GM12878 (cell line): ENCODE data around the gene PMP22. TPM values are rescaled to one million over a fixed set of nuclear protein-coding genes. Genes with fewer than 3 reads are reported as not detected.

Experiments used
- ATAC-seq: fragments of 200-7000 bp; cut with Tn5 transposase; 3 replicates; pipeline ENCODE4 v1.9.1; 2020; ENCODE audit warnings: mild to moderate bottlenecking, moderate library complexity
- BruUV-seq: library from RNA; stranded (reverse); fragments of 400-500 nt; replicated peaks from 2 replicates; lab custom pipeline; 2021; lab: Mats Ljungman, UMichigan
- CTCF ChIA-PET: fragments of 300-600 bp; sonication (Branson Sonifier 250); formaldehyde crosslinking; extraction: SDS; loops from one replicate; lab custom pipeline; 2021; ENCODE audit warnings: inconsistent platforms; lab: Yijun Ruan, JAX
- POLR2A ChIA-PET: fragments of 350-600 bp; formaldehyde crosslinking; extraction: SDS; loops from one replicate; lab custom pipeline; 2021; ENCODE audit warnings: inconsistent platforms; lab: Charles Lee
- RAD21 ChIA-PET: fragments of 300-600 bp; sonication (Branson Sonifier 250); formaldehyde crosslinking; loops from one replicate; lab custom pipeline; 2023; ENCODE audit warnings: antibody characterized with exemption; ENCODE audit not compliant: unreplicated experiment; lab: Charles Lee
- SMC1A ChIA-PET: fragments of 300-600 bp; sonication (Branson Sonifier 250); formaldehyde crosslinking; loops from one replicate; lab custom pipeline; 2023; ENCODE audit not compliant: unreplicated experiment, uncharacterized antibody; lab: Charles Lee
- DNase-seq: peaks from one replicate; pipeline ENCODE4 v3.0.0-alpha.2; 2011; ENCODE audit warnings: low read depth, low spot score
- FAIRE-seq: peaks from 3 replicates; lab custom pipeline; 2011; peaks lifted over from hg19 to GRCh38; lab: Jason Lieb, UNC
- H2AFZ ChIP-seq: 2 replicates; pipeline ENCODE4 v1.6.0; 2011; ENCODE audit warnings: low read depth, low read length, control low read depth; ENCODE audit not compliant: control insufficient read depth
- H3K27ac ChIP-seq: 2 replicates; pipeline ENCODE4 v1.5.1; 2011; ENCODE audit warnings: control low read depth; ENCODE audit not compliant: control insufficient read depth, insufficient read depth
- H3K27me3 ChIP-seq, 2 experiments: replicated peaks in 1 of 2; 2 replicates each; pipeline versions ENCODE4 v1.6.0 to v1.6.1; 2011; ENCODE audit warnings: low read length in 1 of 2; ENCODE audit not compliant: control insufficient read depth in 2 of 2, insufficient read depth in 2 of 2
- H3K36me3 ChIP-seq, 2 experiments: 2 replicates each; pipeline ENCODE4 v1.5.1; 2011; ENCODE audit warnings: low read length in 1 of 2; ENCODE audit not compliant: control insufficient read depth in 2 of 2, insufficient read depth in 2 of 2
- H3K4me1 ChIP-seq: 2 replicates; pipeline ENCODE4 v1.6.1; 2011; ENCODE audit warnings: mild to moderate bottlenecking, low read length, moderate library complexity, mixed read lengths; ENCODE audit not compliant: control insufficient read depth, insufficient read depth
- H3K4me2 ChIP-seq: 2 replicates; pipeline ENCODE4 v1.6.0; 2011; ENCODE audit warnings: control low read depth; ENCODE audit not compliant: control insufficient read depth, insufficient read depth
- H3K4me3 ChIP-seq: fragments of 200-600 bp; sonication (generic); 2 replicates; pipeline ENCODE4 v1.5.1; 2016
- H3K79me2 ChIP-seq: 2 replicates; pipeline ENCODE4 v1.6.0; 2011; ENCODE audit warnings: low read length; ENCODE audit not compliant: control insufficient read depth, insufficient read depth
- H3K9ac ChIP-seq: 2 replicates; pipeline ENCODE4 v1.8.0; 2011; ENCODE audit warnings: low read length, control low read depth, mixed read lengths; ENCODE audit not compliant: control insufficient read depth, insufficient read depth
- H3K9me3 ChIP-seq: replicated peaks from 3 replicates; pipeline ENCODE4 v1.5.1; 2011; ENCODE audit warnings: mild to moderate bottlenecking, low read length; ENCODE audit not compliant: control insufficient read depth, insufficient read depth
- H4K20me1 ChIP-seq: 2 replicates; pipeline ENCODE4 v1.6.0; 2011; ENCODE audit not compliant: control insufficient read depth, insufficient read depth
- CREB1 ChIP-seq: IDR thresholded peaks from 2 replicates; pipeline ENCODE4 v1.6.1; 2012; ENCODE audit warnings: low read depth, mild to moderate bottlenecking, inconsistent platforms
- IRF5 ChIP-seq: fragments of 450-650 bp; IDR thresholded peaks from 2 replicates; pipeline ENCODE4 v1.6.1; 2017; ENCODE audit warnings: borderline replicate concordance
- REST ChIP-seq: IDR thresholded peaks from 2 replicates; pipeline ENCODE4 v1.6.1; 2012; ENCODE audit warnings: mild to moderate bottlenecking, low read depth, low read length
- ZBTB11 ChIP-seq: fragments of 450-650 bp; formaldehyde crosslinking; IDR thresholded peaks from 2 replicates; pipeline ENCODE4 v1.5.0; 2022; ENCODE audit warnings: mild to moderate bottlenecking, missing genetic modification characterization
- WGBS: methylation state at CpG from one replicate; pipeline ENCODE4 v1.1.6; 2016; ENCODE audit warnings: low lambda C conversion rate; ENCODE audit not compliant: insufficient replicate concordance, insufficient coverage; ENCODE audit errors: missing lambda C conversion rate; 5-methylcytosine and 5-hydroxymethylcytosine counted together
- in situ Hi-C: fragments of 300-500 bp; cut with MboI; formaldehyde crosslinking; loops from 9 replicates; pipeline ENCODE4 v1.14.3; 2018; ENCODE audit warnings: mixed read lengths
- intact Hi-C: fragments of 100-400 bp; cut with micrococcal nuclease; formaldehyde crosslinking; loops from one replicate; pipeline ENCODE4 v1.14.2; 2022; ENCODE audit not compliant: unreplicated experiment
- polyA plus RNA-seq, 11 experiments: library from polyadenylated mRNA; depleted of rRNA in 4 of 11; unstranded in 6 of 11; stranded (reverse) in 5 of 11; fragments of >200 nt; fragmentation: Nextera tagmentation in 4 of 11; fragmentation: Illumina TruSeq in 1 of 11; extraction: Ambion mirVana in 4 of 11; extraction: Trizol in 1 of 11; gene quantifications; 1 replicate in 1 of 11; 2 replicates in 10 of 11; pipeline versions ENCODE4 v1.2.1 to v1.2.3, GENCODE V29; 2011 to 2016; ENCODE audit warnings: inconsistent platforms in 2 of 11, missing spikeins in 2 of 11, low read depth in 1 of 11
- total RNA-seq, 4 experiments: library from RNA; depleted of rRNA in 3 of 4; stranded (reverse); fragments of >200 nt in 3 of 4; fragmentation: Illumina TruSeq in 1 of 4; extraction: Trizol in 1 of 4; gene quantifications; 2 replicates each; pipeline versions ENCODE4 v1.2.1 to v1.2.3, GENCODE V29; 2013 to 2021

PMP22 gene
- total and polyA plus RNA-seq, 10 of the 15 experiments (the other 5 are each of a cell fraction or from before 2014, with no cell fraction given), result 0.59 TPM; not detected in 9

- Histone ChIP-seq H3K27ac (no peak overlapping the region), H3K9ac (no peak overlapping the region), H2AFZ (no peak overlapping the region), H4K20me1 (no peaks in the 10 kb centered on the region), H3K4me3 (no peak overlapping the region), H3K36me3 (no peaks in the 10 kb centered on the region), H3K9me3 (no peaks in the 10 kb centered on the region; the same call in 2 of the 3 replicates), H3K27me3 (no peaks in the 10 kb centered on the region), H3K79me2 (no peaks in the 10 kb centered on the region), H3K4me1 (no peaks in the 10 kb centered on the region)
- ATAC-seq (no peak), DNase-seq (no peak), FAIRE-seq (no peak)
- CTCF ChIA-PET, result no interaction called here
- RAD21 ChIA-PET, result no interaction called here
- in situ Hi-C loops (no loop called here), intact Hi-C loops (no loop called here)
- POLR2A ChIA-PET, result no interaction called here
- SMC1A ChIA-PET, result no interaction called here
- TF ChIP-seq ZBTB11 (CRISPR knock-in tag) (no peak), CREB1 (no peak), IRF5 (no peak), REST (no peak)
- TF ChIP-seq, all 136 proteins: peak for 0
- WGBS, result 0% methylated on average over 1 of the region's 1 CpG
- no TSS peak for BruUV-seq
- no peak overlapping the region for H3K4me2 ChIP-seq
Measured at GRCh38 chr17:15194859-15195277, 70.3 kb downstream of the PMP22 start.
